Measurements from ENCODE around the gene CXCR5.

DNA sequence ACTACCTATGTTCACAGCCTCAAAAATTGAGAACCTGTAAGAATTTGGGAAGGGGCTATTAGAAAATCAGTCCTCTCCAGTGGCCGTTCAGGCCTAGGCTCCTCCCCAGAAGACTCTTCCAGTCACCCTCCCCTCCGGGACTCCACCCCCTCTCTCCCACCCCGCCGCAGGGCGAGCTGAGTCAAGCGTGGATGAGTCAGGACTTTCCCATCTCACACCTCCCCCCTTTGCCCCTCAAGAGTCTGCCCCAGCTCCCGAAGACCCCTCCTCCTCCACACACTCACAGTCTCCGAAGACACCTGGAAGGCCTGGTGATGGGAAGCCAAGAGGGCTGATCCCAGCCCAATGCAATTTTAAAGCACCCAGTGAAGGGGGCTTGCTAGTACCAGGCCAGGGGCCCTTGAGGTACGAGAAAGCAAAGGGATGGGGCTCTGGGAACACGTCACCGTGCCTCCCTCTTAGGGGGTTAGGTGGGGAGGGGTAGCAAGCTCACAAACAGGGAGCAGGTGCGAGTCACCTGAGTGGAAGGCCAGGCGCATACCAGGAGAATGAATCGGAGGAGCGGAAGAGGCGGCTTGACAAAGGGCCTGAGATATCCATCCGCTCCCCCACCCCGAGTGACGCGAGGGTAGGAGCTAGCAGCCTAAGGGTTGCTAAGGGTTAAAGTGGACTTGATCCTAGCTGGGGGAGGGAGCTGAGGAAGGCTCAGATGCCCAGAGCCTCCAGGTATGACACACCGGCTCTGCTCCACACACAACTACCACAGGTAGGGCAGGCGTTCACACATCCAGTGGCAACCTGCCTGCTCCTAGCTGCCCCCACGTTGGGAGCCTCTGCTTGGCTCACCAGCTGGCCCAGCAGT, 28.4 kb downstream of the CXCR5 start:
- TF ChIP-seq ELF4 (IDR thresholded peaks at IDR 0.05) (no peak), TARDBP (IDR thresholded peaks at IDR 0.05) (no peak), BHLHE40 (IDR thresholded peaks at IDR 0.05; ENCODE audit: borderline replicate concordance) (no peak), FOXA1 (IDR thresholded peaks at IDR 0.05) (no peak), SP1 (IDR thresholded peaks at IDR 0.05) (no peak), FOXM1 (IDR thresholded peaks at IDR 0.05; ENCODE audit: borderline replicate concordance) (no peak), ZNF384 (IDR thresholded peaks at IDR 0.05) (no peak), FOXK2 (IDR thresholded peaks at IDR 0.05) (no peak), NFRKB (IDR thresholded peaks at IDR 0.05) (no peak), SUZ12 (IDR thresholded peaks at IDR 0.05) (no peak), LEF1 (IDR thresholded peaks at IDR 0.05; ENCODE audit: borderline replicate concordance) (no peak), HDGF (IDR thresholded peaks at IDR 0.05; ENCODE audit: borderline replicate concordance) (no peak)
- TF ChIP-seq, protein P1, sequence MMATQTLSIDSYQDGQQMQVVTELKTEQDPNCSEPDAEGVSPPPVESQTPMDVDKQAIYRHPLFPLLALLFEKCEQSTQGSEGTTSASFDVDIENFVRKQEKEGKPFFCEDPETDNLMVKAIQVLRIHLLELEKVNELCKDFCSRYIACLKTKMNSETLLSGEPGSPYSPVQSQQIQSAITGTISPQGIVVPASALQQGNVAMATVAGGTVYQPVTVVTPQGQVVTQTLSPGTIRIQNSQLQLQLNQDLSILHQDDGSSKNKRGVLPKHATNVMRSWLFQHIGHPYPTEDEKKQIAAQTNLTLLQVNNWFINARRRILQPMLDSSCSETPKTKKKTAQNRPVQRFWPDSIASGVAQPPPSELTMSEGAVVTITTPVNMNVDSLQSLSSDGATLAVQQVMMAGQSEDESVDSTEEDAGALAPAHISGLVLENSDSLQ (IDR thresholded peaks at IDR 0.05), result no peak

Measured in HEK293T (cell line).